MCF 10A (cell line): ENCODE data around the gene FLAD1. TPM values are rescaled to one million over a fixed set of nuclear protein-coding genes. Genes with fewer than 3 reads are reported as not detected.

Experiments used
- BruUV-seq: library from RNA; stranded (reverse); fragments of 400-500 nt; replicated peaks from 2 replicates; lab custom pipeline; 2021; lab: Mats Ljungman, UMichigan
- CTCF ChIA-PET: fragments of 300-600 bp; sonication (Branson Sonifier 250); formaldehyde crosslinking; extraction: SDS; loops from one replicate; lab custom pipeline; 2021; ENCODE audit warnings: antibody characterized with exemption, inconsistent platforms; lab: Yijun Ruan, JAX
- POLR2A ChIA-PET: fragments of 300-600, 350-650 bp; sonication (Branson Sonifier 250); formaldehyde crosslinking; extraction: SDS; loops from one replicate; lab custom pipeline; 2020; ENCODE audit warnings: antibody characterized with exemption, inconsistent platforms; lab: Yijun Ruan, JAX
- DNase-seq: peaks from one replicate; pipeline ENCODE4 v3.0.0-alpha.2; 2018; ENCODE audit not compliant: unreplicated experiment
- H3K27ac Mint-ChIP-seq: one replicate; pipeline ENCODE4 v1.8.0; 2022; ENCODE audit warnings: mild to moderate bottlenecking, low read depth, mixed read lengths; ENCODE audit not compliant: unreplicated experiment
- H3K27me3 Mint-ChIP-seq: one replicate; pipeline ENCODE4 v1.8.0; 2022; ENCODE audit warnings: mixed read lengths; ENCODE audit not compliant: insufficient read depth, unreplicated experiment
- H3K36me3 Mint-ChIP-seq: one replicate; pipeline ENCODE4 v1.8.0; 2022; ENCODE audit warnings: mild to moderate bottlenecking, moderate library complexity, mixed read lengths; ENCODE audit not compliant: insufficient read depth, unreplicated experiment
- H3K4me1 Mint-ChIP-seq: one replicate; pipeline ENCODE4 v1.8.0; 2022; ENCODE audit warnings: mixed read lengths; ENCODE audit not compliant: insufficient read depth, unreplicated experiment
- H3K4me3 Mint-ChIP-seq: one replicate; pipeline ENCODE4 v1.8.0; 2022; ENCODE audit warnings: mild to moderate bottlenecking, moderate library complexity, mixed read lengths; ENCODE audit not compliant: unreplicated experiment
- H3K9me3 Mint-ChIP-seq: one replicate; pipeline ENCODE4 v1.8.0; 2022; ENCODE audit warnings: mixed read lengths; ENCODE audit not compliant: unreplicated experiment
- CTCF ChIP-seq: fragments of 200-600 bp; IDR thresholded peaks from one replicate; pipeline ENCODE4 v1.8.0; 2022; ENCODE audit warnings: antibody characterized with exemption, mild to moderate bottlenecking; ENCODE audit not compliant: unreplicated experiment
- intact Hi-C: fragments of 100-400 bp; cut with micrococcal nuclease; formaldehyde crosslinking; loops from 2 replicates; pipeline ENCODE4 v1.14.1; 2022
- total RNA-seq: library from RNA; stranded (reverse); gene quantifications from 2 replicates; pipeline ENCODE4 v1.2.3, GENCODE V29; 2022

Gene FLAD1
- total RNA-seq, 1 experiment from 2014 or later = 91.1 TPM

GRCh38 chr1:154945160-154945961 is 37.8 kb upstream of the FLAD1 start:
- Mint-ChIP-seq H3K4me3 (no peak overlapping the region), H3K9me3 (no peaks in the 10 kb centered on the region), H3K4me1 (peaks cover 7% of the 10 kb centered on the region), H3K27ac (no peak overlapping the region), H3K36me3 (peaks cover 12% of the 10 kb centered on the region), H3K27me3 (no peaks in the 10 kb centered on the region)
- TF ChIP-seq CTCF = no peak
- ChIA-PET POLR2A (interaction anchor here (0.6 to 3.9 kb wide), 5 partner anchors 8 to 646 kb away, joined by 3 to 26 read pairs (median 4); partner anchors contain the start of genes PBXIP1, PMVK and SHC1), CTCF (interaction anchor here (0.6 to 2.2 kb wide), 14 partner anchors 7 to 407 kb away, joined by 3 to 14 read pairs (median 4); partner anchors contain the start of genes MTX1 and PYGO2)
- no TSS peak for BruUV-seq
- no peak for DNase-seq
- intact Hi-C loops = no loop called here

DNA sequence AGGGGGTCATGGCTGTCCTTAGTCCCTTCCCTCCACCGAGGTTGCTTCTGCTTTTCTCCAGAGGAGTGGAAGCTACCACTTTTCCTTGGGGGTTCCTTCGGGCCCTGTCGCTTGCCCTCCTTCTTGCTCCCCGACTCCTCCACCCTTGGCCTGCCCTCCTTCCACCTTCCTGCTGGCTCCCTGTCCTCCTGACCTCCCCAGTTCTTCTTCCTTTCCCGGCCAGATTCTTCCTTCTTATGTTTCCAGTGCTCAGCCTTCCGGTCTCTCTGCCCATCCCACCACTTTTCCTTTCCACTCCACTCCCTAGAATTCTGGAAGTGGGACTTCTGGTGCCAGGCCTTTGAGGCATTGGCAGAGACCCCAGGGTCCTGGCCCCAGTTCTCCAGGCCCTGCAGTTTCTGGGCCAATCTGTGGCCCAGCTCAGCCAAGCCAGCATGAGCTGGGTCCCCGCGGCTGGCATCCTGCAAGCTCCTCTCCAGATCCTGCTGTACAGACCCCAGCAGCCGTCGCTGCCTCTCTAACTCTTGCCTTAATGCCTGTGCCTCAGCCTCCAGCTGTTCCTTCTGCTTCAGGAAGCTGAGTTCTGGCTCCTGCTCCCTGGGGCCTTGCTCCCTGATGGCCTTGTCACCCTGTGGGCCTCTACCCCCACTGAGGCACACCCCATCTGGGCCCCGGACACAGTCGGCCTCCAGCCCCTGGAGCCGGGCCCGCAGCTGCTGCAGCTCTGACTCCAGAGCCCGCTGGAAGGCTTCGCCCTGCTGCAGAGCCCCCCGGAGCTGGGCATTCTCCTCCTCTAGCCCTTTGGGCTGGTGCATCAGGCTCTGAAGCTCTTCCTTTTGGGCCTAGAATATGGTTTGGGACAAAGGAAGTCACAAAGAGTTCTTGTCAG is 36.9 kb upstream of the FLAD1 start:
- H3K4me1 Mint-ChIP-seq = peaks cover 7% of the 10 kb centered on the region
- no peaks in the 10 kb centered on the region for H3K9me3 Mint-ChIP-seq
- no peak overlapping the region for H3K27ac Mint-ChIP-seq
- H3K4me3 Mint-ChIP-seq = no peak overlapping the region
- TF ChIP-seq CTCF = no peak
- CTCF ChIA-PET = interaction anchor here (0.6 to 1.8 kb wide), 10 partner anchors 8 to 218 kb away, joined by 3 to 10 read pairs (median 3); partner anchors contain the start of gene PYGO2
- H3K36me3 Mint-ChIP-seq = peaks cover 12% of the 10 kb centered on the region
- DNase-seq = no peak
- POLR2A ChIA-PET = interaction anchor here (0.7 to 3.9 kb wide), 5 partner anchors 9 to 1183 kb away, joined by 3 to 26 read pairs (median 3); partner anchors contain the start of genes PBXIP1 and PMVK
- no peaks in the 10 kb centered on the region for H3K27me3 Mint-ChIP-seq
- BruUV-seq = no TSS peak
- intact Hi-C loops = no loop called here

GRCh38 chr1:154948079-154948478 is 35.1 kb upstream of the FLAD1 start:
- no peak for TF ChIP-seq CTCF
- Mint-ChIP-seq H3K27ac (no peak overlapping the region), H3K27me3 (no peaks in the 10 kb centered on the region), H3K4me1 (peaks cover 11% of the 10 kb centered on the region), H3K9me3 (no peaks in the 10 kb centered on the region), H3K4me3 (no peak overlapping the region), H3K36me3 (peaks cover 12% of the 10 kb centered on the region)
- intact Hi-C loops = no loop called here
- BruUV-seq = no TSS peak
- ChIA-PET CTCF (interaction anchor here (0.6 to 1.3 kb wide), 4 partner anchors 12 to 85 kb away, joined by 3 read pairs; no protein-coding TSS in a partner anchor), POLR2A (interaction anchor here (0.5 to 3.9 kb wide), 4 partner anchors 11 to 187 kb away, joined by 3 to 26 read pairs (median 6); partner anchors contain the start of genes PMVK and SHC1)
- DNase-seq = no peak
